ENCODE measurements around the gene SRL.
"Not testable (repeated sequence)": the region's sequence is repeated elsewhere in the genome, so short reads cannot be mapped to it uniquely, and the experiment has no call there.

SRL gene

GRCh38 chr16:4226251-4227039 lies 15.4 kb downstream of the SRL start:
- DNase-seq (ENCODE audit: low read depth): no peak

GRCh38 chr16:4225075-4225474 lies 16.8 kb downstream of the SRL start:
- no peak for DNase-seq (ENCODE audit: low read depth)

GRCh38 chr16:4220358-4220757 lies 21.5 kb downstream of the SRL start:
- no peak for DNase-seq (ENCODE audit: low read depth)

GRCh38 chr16:4218202-4218601 lies 23.7 kb downstream of the SRL start:
- DNase-seq (ENCODE audit: low read depth): no peak

GRCh38 chr16:4217204-4218131 lies 24.4 kb downstream of the SRL start:
- no peak for DNase-seq (ENCODE audit: low read depth)

- DNase-seq (ENCODE audit: low read depth): no peak
Observed at GRCh38 chr16:4216596-4216995, 25.3 kb downstream of the SRL start.

GRCh38 chr16:4215106-4215505 lies 26.8 kb downstream of the SRL start:
- no peak for DNase-seq (ENCODE audit: low read depth)

GRCh38 chr16:4214215-4214621 lies 27.7 kb downstream of the SRL start:
- DNase-seq (ENCODE audit: low read depth): no peak

- no peak for DNase-seq (ENCODE audit: low read depth)
Observed at GRCh38 chr16:4213737-4214136, 28.1 kb downstream of the SRL start.

GRCh38 chr16:4212934-4213296 lies 29.0 kb downstream of the SRL start:
- no peak for DNase-seq (ENCODE audit: low read depth)

- no peak for DNase-seq (ENCODE audit: low read depth)
Observed at GRCh38 chr16:4212211-4212933, 29.5 kb downstream of the SRL start.

GRCh38 chr16:4211445-4212210 lies 30.3 kb downstream of the SRL start:
- not testable (repeated sequence) for DNase-seq (ENCODE audit: low read depth)

GRCh38 chr16:4209666-4210065 lies 32.2 kb downstream of the SRL start:
- no peak for DNase-seq (ENCODE audit: low read depth)

- DNase-seq (ENCODE audit: low read depth): no peak
Observed at GRCh38 chr16:4208341-4208751, 33.5 kb downstream of the SRL start.

- no peak for DNase-seq (ENCODE audit: low read depth)
Observed at GRCh38 chr16:4207683-4208340, 34.1 kb downstream of the SRL start.

GRCh38 chr16:4207229-4207628 lies 34.7 kb downstream of the SRL start:
- no peak for DNase-seq (ENCODE audit: low read depth)

- DNase-seq (ENCODE audit: low read depth): no peak
Observed at GRCh38 chr16:4206680-4207079, 35.2 kb downstream of the SRL start.

GRCh38 chr16:4205971-4206370 lies 35.9 kb downstream of the SRL start:
- no peak for DNase-seq (ENCODE audit: low read depth)

- no peak for DNase-seq (ENCODE audit: low read depth)
Observed at GRCh38 chr16:4204521-4204920, 37.4 kb downstream of the SRL start.

- DNase-seq (ENCODE audit: low read depth): no peak
Observed at GRCh38 chr16:4203748-4204147, 38.1 kb downstream of the SRL start.

All from stimulated activated CD8-positive, alpha-beta memory T cell treated with anti-CD3 and anti-CD28 coated beads, Interleukin-15, amount 100 ng/mL, for 1 hour (primary cell).